GM10266 (cell line): ENCODE measurements around the gene NPIPB8.
"Not testable (repeated sequence)": the region's sequence is repeated elsewhere in the genome, so short reads cannot be mapped to it uniquely, and the experiment has no call there.

Experiments
- DNase-seq: peaks from one replicate; pipeline ENCODE4 v3.0.0; 2012; ENCODE audit errors: extremely low spot score
- TF ChIP-seq, protein P1 (sequence below): IDR thresholded peaks from 2 replicates; pipeline ENCODE4 v1.5.1; 2012; ENCODE audit warnings: mild to moderate bottlenecking, low read depth; ENCODE audit not compliant: control insufficient read depth, insufficient read depth; ENCODE audit errors: missing control alignments

The NPIPB8 gene

DNA sequence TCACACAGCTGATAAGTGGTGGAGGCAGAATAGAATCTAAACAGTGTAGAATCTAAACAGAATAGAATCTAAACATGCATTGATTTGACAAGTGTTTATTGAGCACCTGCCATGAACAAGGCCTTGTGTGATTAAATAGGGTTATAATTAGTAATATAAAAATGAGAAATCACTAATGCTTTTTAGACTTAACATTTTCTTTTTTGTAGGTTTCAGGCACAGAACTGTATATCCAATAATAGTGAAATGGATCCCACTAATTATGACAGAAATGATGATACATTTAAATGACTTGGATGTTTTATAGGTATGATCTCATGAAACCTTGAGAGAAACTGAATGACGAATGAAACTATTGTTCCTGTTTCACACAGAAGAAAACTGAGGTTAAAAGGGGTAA, at the start of gene NPIPB8:
NPIPB8 (plus strand) TSS at position 301 of the 400 bp plus-strand sequence. CDS start 296 bp downstream, outside the sequence.
- not testable (repeated sequence) for DNase-seq

DNA sequence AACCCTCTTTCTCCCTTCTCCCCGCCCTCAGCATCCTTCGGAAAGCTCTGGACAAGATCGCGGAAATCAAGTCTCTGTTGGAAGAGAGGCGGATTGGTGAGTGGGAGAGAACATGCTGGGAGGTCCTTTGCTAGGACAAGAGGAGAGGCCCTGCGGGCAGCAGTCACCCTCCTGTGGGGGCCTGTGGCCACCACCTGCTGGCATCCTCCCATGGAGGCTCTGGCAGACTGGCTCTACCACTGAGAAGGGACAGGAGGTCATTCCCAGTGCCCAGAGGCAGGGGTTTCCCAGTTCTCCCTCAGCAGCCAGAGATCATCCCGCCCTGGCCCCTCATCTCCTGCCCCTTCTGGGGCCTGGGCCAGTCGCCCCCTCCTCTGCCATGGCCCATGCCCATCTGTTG, 48.8 kb upstream of the NPIPB8 start:
- DNase-seq: no peak
- TF ChIP-seq, protein P1, sequence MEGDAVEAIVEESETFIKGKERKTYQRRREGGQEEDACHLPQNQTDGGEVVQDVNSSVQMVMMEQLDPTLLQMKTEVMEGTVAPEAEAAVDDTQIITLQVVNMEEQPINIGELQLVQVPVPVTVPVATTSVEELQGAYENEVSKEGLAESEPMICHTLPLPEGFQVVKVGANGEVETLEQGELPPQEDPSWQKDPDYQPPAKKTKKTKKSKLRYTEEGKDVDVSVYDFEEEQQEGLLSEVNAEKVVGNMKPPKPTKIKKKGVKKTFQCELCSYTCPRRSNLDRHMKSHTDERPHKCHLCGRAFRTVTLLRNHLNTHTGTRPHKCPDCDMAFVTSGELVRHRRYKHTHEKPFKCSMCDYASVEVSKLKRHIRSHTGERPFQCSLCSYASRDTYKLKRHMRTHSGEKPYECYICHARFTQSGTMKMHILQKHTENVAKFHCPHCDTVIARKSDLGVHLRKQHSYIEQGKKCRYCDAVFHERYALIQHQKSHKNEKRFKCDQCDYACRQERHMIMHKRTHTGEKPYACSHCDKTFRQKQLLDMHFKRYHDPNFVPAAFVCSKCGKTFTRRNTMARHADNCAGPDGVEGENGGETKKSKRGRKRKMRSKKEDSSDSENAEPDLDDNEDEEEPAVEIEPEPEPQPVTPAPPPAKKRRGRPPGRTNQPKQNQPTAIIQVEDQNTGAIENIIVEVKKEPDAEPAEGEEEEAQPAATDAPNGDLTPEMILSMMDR: no peak

DNA sequence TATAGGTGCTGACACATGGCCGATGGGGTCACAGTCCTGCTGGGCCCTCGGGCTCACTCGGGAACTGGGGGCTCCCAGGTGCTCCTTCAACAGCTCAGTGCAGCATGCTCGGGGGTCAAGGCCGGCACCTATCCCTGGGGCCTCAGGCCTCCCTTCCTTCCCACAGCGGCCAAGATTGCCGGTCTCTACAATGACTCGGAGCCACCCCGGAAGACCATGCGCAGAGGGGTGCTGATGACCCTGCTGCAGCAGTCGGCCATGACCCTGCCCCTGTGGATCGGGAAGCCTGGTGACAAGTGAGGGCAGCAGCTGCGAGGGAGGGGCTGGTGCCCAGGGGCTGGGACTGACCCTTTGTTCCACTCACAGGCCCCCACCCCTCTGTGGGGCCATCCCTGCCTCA, 47.9 kb upstream of the NPIPB8 start:
- TF ChIP-seq, protein P1: no peak
- no peak for DNase-seq

DNA sequence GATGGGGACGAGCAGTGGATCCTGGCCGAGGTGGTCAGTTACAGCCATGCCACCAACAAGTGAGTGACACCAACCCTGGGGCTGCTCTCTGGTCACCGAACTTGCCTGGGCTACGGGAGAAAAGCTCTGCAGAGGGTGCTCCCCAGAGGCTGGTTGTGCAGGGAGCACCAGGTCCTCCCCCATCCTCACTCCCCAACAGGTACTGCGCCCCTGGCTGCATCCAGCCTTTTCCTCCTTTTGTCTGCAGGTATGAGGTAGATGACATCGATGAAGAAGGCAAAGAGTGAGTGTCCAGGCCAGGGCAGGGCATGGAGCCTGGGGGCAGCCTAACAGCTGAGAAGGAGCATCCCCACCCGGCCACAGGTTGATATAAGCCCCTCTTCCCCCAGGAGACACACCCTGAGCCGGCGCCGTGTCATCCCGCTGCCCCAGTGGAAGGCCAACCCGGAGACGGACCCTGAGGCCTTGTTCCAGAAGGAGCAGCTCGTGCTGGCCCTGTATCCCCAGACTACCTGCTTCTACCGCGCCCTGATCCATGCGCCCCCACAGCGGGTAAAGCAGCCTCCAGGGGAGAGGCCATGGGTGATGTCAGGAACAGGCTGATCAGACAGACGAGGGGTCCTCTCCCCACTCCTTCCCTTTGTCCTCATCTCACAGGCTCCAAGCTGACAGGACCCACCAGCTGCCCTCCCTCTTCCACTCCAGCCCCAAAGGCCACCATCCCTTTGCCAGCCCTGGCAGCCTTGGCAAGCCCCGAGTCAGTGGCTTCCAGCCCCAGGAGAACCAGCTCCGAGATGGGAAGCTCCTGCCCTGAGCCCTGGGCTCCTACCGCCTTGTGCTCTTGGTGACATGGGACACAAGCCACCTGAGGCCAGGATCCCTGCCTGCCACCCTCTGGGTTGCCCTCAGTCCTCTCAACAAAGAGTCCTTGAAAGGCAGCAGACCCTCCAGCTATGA, 47.2 kb upstream of the NPIPB8 start:
- TF ChIP-seq, protein P1: no peak
- DNase-seq: no peak

DNA sequence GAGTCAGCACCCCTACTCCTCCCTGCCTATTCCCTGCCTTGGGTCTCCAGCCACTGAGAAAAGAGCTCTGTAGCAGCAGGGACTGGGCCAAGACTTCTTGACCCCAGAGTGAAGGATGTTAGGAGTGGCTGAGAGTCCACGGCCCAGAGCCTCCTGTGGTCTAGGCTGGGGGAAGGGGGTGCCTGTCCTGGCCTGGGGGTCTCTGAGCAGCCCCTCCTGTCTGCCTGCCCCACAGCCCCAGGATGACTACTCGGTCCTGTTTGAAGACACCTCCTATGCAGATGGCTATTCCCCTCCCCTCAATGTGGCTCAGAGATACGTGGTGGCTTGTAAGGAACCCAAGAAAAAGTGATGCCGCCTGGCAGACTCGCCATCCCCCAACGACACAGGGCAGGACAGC, 46.5 kb upstream of the NPIPB8 start:
- DNase-seq: no peak
- TF ChIP-seq, protein P1: no peak

DNA sequence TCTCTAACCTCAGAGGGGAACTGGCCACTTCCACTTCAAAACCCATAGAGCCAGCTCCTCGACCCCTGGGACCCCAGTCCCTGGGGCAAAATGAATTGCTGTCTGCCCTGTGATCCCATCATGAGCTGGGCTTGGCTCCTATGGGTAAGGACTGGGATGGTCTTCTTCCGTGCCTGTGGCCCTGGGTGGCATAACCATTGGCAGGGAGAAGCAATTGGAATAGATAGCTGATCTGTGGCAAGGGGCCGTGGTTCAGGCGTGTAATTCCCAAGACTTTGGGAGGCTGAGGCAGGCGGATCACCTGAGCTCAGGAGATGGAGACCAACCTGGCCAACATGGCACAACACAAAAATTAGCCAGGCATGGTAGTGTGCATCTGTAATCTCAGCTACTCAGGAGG, 45.4 kb upstream of the NPIPB8 start:
- TF ChIP-seq, protein P1: no peak
- DNase-seq: no peak

DNA sequence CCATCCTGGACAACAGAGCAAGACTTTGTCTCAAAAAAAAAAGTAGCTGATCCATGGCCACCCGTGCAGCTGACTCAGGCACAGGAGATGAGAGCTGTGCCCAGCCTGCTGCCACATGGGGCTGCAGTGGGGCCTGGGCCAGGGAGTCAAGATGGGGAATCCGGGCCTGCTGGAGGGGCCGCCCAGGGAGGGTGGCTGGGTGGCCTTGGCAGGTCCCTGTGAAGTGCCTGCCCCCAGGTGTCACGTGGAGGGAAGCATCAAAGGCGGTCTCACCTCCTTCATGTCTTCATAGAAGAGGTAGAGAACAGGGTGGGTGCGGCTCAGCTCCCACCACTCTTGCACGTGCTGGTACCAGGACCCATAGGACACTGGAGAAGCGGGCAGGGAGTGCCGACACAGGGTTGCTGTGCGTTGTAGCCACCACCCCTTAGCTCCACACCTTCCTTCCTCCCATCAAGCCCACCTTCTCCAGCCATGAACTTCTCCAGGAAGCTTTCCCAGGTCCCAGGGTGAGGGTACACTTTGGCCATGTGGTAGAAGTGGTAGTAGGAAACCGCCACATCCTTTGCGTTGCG, 44.8 kb upstream of the NPIPB8 start:
- TF ChIP-seq, protein P1: no peak
- DNase-seq: no peak

DNA sequence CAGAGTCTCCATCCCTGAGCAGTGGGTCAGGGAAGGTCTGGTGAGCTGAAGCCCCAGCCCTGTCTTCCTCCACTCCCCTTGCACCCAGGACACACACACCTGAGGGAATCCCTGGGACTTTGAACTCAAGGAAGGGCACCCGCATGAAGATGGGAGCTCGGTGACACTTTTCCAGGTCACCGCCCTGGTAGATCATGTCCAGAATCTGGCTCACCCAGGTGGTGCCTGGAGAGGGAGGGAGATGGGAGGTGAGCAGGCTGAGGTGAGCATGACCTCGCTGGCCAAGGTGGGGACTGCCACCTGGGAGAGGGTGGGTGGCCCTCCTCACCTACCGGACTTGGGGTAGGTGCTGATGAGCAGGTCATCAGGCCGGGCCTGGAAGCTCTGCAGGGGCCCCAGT, 42.4 kb upstream of the NPIPB8 start:
- not testable (repeated sequence) for DNase-seq
